Measurements from ENCODE around the gene FOXB1.

Gene FOXB1

GRCh38 chr15:60039316-60039715 lies 35.2 kb downstream of the FOXB1 start:
- no peak for DNase-seq (ENCODE audit: low read depth)
- TF ChIP-seq CTCF (IDR thresholded peaks at IDR 0.05; ENCODE audit: control insufficient read depth, insufficient read depth, low read depth, low read length, missing control alignments) = no peak
- H3K4me3 ChIP-seq (ENCODE audit: control insufficient read depth, low read depth, low read length) = no peak overlapping the region

DNA sequence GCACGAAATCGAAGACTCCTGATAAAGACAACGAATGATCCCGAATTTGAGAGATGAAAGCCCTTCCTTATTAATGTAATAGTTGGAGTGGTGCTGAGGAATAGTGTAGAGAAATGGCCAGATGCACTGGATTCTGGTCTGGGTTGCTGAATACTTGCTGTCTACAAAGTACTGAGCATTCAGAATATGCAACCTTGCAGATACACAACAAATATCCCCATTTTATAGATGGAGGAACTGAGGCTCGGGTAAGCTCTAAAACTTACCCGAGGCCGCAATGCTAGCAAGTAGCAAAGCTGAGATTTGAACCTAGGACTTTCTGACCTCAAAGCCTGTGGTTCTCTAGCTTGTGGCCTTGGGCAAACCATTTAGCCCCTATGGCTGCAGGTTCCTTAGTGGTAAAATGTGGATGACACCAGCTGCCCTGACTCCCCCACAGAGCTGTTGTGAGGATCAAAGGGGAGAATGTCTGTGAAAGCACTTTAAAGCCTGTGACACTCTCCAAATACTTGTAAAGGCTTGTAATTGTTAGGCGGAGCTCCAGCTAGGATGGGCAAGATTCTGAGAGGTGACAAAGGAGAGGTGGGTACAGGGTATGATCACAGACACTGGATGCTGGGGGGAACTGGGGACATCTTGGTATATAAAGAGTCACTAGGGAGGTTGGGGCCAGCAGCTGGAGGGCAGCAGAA lies 39.8 kb downstream of the FOXB1 start:
- no peak for TF ChIP-seq CTCF (IDR thresholded peaks at IDR 0.05; ENCODE audit: control insufficient read depth, insufficient read depth, low read depth, low read length, missing control alignments)
- no peak for DNase-seq (ENCODE audit: low read depth)
- no peak overlapping the region for H3K4me3 ChIP-seq (ENCODE audit: control insufficient read depth, low read depth, low read length)

- no peak for DNase-seq (ENCODE audit: low read depth)
- no peak overlapping the region for H3K4me3 ChIP-seq (ENCODE audit: control insufficient read depth, low read depth, low read length)
- no peak for TF ChIP-seq CTCF (IDR thresholded peaks at IDR 0.05; ENCODE audit: control insufficient read depth, insufficient read depth, low read depth, low read length, missing control alignments)
These were observed 40.6 kb downstream of the FOXB1 start for GRCh38 chr15:60044636-60045270.

DNA sequence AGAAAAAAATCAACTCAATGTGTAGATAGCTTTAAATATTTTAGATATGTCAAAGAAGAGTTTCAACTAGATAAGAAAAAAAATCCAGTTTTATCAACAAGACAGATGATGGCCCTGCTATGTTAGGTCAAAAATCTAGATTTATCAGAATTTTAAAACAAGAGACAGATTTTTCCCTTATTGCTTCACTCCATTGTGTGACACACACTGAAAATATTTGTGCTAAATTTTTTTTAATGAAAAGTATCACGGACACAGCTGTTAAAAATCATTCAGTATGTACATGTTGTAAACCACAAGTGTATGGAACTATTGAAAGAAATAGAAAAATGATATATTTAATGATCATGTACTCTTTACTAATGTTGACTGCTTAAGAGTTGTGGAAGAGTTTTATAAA lies 43.6 kb downstream of the FOXB1 start:
- TF ChIP-seq CTCF (IDR thresholded peaks at IDR 0.05; ENCODE audit: control insufficient read depth, insufficient read depth, low read depth, low read length, missing control alignments) = no peak
- no peak for DNase-seq (ENCODE audit: low read depth)

GRCh38 chr15:60049948-60050347 lies 45.8 kb downstream of the FOXB1 start:
- TF ChIP-seq CTCF (IDR thresholded peaks at IDR 0.05; ENCODE audit: control insufficient read depth, insufficient read depth, low read depth, low read length, missing control alignments) = no peak
- H3K4me3 ChIP-seq (ENCODE audit: control insufficient read depth, low read depth, low read length) = no peak overlapping the region
- DNase-seq (ENCODE audit: low read depth) = no peak

More for the DNA sequence above, 43.6 kb downstream of the FOXB1 start:
- no peak overlapping the region for H3K4me3 ChIP-seq (ENCODE audit: control insufficient read depth, low read depth, low read length)

DNA sequence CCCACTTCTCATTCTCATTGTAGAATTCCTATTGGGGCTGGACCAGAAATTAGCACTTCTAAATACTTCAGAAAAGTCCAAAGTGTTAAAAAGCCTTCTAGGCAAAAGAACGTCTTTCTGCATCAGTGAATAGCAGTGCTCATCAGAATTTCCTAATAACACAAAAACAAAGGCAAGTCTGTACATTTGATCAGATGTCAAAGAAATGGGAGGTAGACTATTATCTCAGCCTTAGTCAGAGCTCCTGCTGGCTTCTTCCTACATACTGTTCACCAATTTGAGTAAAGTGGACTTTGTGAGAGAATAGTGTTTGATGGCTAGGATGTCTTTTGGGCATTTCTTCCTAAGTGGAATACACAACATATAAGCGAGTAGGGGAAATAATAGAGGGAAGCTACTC lies 48.7 kb downstream of the FOXB1 start:
- H3K4me3 ChIP-seq (ENCODE audit: control insufficient read depth, low read depth, low read length) = no peak overlapping the region
- no peak for TF ChIP-seq CTCF (IDR thresholded peaks at IDR 0.05; ENCODE audit: control insufficient read depth, insufficient read depth, low read depth, low read length, missing control alignments)
- no peak for DNase-seq (ENCODE audit: low read depth)

Data from AG09309 (cell line).